CD14-positive monocyte (primary cell): Measurements from ENCODE around the gene NGFR. TPM values are rescaled to one million over a fixed set of nuclear protein-coding genes. Genes with fewer than 3 reads are reported as not detected.

ENCODE experiments used
- DNase-seq, 3 donors: peaks; one replicate each; pipeline ENCODE4 v3.0.0-alpha.2; 2011 to 2022
- H2AFZ ChIP-seq: 2 replicates; pipeline ENCODE4 v1.6.0; 2012; ENCODE audit warnings: mild to moderate bottlenecking, low read depth, low read length, inconsistent platforms; ENCODE audit not compliant: insufficient read depth, poor library complexity, severe bottlenecking
- H3K27ac ChIP-seq, 2 donors: 1 replicate in 1 of 2; 2 replicates in 1 of 2; pipeline ENCODE4 v1.5.1; 2012 to 2013; ENCODE audit warnings: low read length in 2 of 2, control low read depth in 1 of 2, inconsistent platforms in 1 of 2, low read depth in 1 of 2, mild to moderate bottlenecking in 1 of 2
- H3K27me3 ChIP-seq, 2 donors: one replicate each; pipeline versions ENCODE4 v1.6.0 to v1.6.1; 2011 to 2013; ENCODE audit warnings: low read length in 2 of 2; ENCODE audit not compliant: control insufficient read depth in 2 of 2, insufficient read depth in 2 of 2
- H3K36me3 ChIP-seq, 2 donors: replicated peaks in 1 of 2; 1 replicate in 1 of 2; 2 replicates in 1 of 2; pipeline versions ENCODE4 v1.5.1 to v1.6.1; 2012 to 2013; ENCODE audit warnings: low read length in 2 of 2, control low read depth in 1 of 2, inconsistent platforms in 1 of 2, mild to moderate bottlenecking in 1 of 2; ENCODE audit not compliant: insufficient read depth in 2 of 2, control insufficient read depth in 1 of 2
- H3K4me1 ChIP-seq, 2 donors: 1 replicate in 1 of 2; 2 replicates in 1 of 2; pipeline versions ENCODE4 v1.5.1 to v1.6.1; 2012 to 2013; ENCODE audit warnings: low read length in 2 of 2, control low read depth in 1 of 2, inconsistent platforms in 1 of 2, mild to moderate bottlenecking in 1 of 2, moderate library complexity in 1 of 2; ENCODE audit not compliant: insufficient read depth in 2 of 2, control insufficient read depth in 1 of 2
- H3K4me2 ChIP-seq: replicated peaks from 2 replicates; pipeline ENCODE3; 2012; ENCODE audit warnings: low read length, moderate library complexity, mild to moderate bottlenecking; ENCODE audit not compliant: poor library complexity, severe bottlenecking; ENCODE audit errors: extremely low read depth
- H3K4me3 ChIP-seq, 3 experiments: fragments of 200-600 bp in 1 of 3; sonication (generic) in 1 of 3; replicated peaks in 1 of 3; 1 replicate in 2 of 3; 2 replicates in 1 of 3; pipeline ENCODE4 v1.5.1; 2011 to 2013; ENCODE audit warnings: low read length in 3 of 3, mild to moderate bottlenecking in 3 of 3, control low read depth in 2 of 3, low read depth in 2 of 3, inconsistent platforms in 1 of 3, moderate library complexity in 1 of 3
- H3K79me2 ChIP-seq: 2 replicates; pipeline ENCODE4 v1.6.0; 2012; ENCODE audit warnings: mild to moderate bottlenecking, control low read depth, inconsistent platforms, low read length, moderate library complexity; ENCODE audit not compliant: insufficient read depth
- H3K9ac ChIP-seq: 2 replicates; pipeline ENCODE4 v1.6.0; 2017; ENCODE audit warnings: low read length, mild to moderate bottlenecking; ENCODE audit not compliant: insufficient read depth, poor library complexity, severe bottlenecking
- H3K9me3 ChIP-seq, 2 donors: replicated peaks in 1 of 2; 1 replicate in 1 of 2; 2 replicates in 1 of 2; pipeline versions ENCODE4 v1.5.1 to v1.6.1; 2012 to 2013; ENCODE audit warnings: low read length in 2 of 2, control low read depth in 1 of 2; ENCODE audit not compliant: control insufficient read depth in 1 of 2, insufficient read depth in 1 of 2
- H4K20me1 ChIP-seq: 2 replicates; pipeline ENCODE4 v1.6.0; 2012; ENCODE audit warnings: mild to moderate bottlenecking, low read length, control low read depth, moderate library complexity; ENCODE audit not compliant: insufficient read depth
- H3K27ac Mint-ChIP-seq, 7 donors: one replicate each; pipeline ENCODE4 v1.8.0; 2020; ENCODE audit warnings: mild to moderate bottlenecking in 7 of 7, mixed read lengths in 7 of 7, moderate library complexity in 6 of 7, inconsistent platforms in 2 of 7
- H3K27me3 Mint-ChIP-seq, 3 donors: one replicate each; pipeline ENCODE4 v1.8.0; 2021 to 2022; ENCODE audit warnings: low read depth in 3 of 3, mild to moderate bottlenecking in 3 of 3, mixed read lengths in 3 of 3, moderate library complexity in 3 of 3, inconsistent platforms in 1 of 3
- H3K36me3 Mint-ChIP-seq, 2 donors: one replicate each; pipeline ENCODE4 v1.8.0; 2020; ENCODE audit warnings: mixed read lengths in 2 of 2, inconsistent platforms in 1 of 2, mild to moderate bottlenecking in 1 of 2
- H3K4me1 Mint-ChIP-seq: one replicate; pipeline ENCODE4 v1.8.0; 2020; ENCODE audit warnings: mild to moderate bottlenecking, mixed read lengths
- H3K4me3 Mint-ChIP-seq, 2 donors: one replicate each; pipeline ENCODE4 v1.8.0; 2020; ENCODE audit warnings: mild to moderate bottlenecking in 2 of 2, mixed read lengths in 2 of 2, moderate library complexity in 1 of 2
- H3K9me3 Mint-ChIP-seq, 7 donors: one replicate each; pipeline ENCODE4 v1.8.0; 2020 to 2022; ENCODE audit warnings: mixed read lengths in 7 of 7, mild to moderate bottlenecking in 6 of 7, moderate library complexity in 6 of 7, inconsistent platforms in 2 of 7
- CTCF ChIP-seq: fragments of 200-600 bp; IDR thresholded peaks from one replicate; pipeline ENCODE4 v1.8.0; 2022; ENCODE audit warnings: antibody characterized with exemption, mild to moderate bottlenecking
- WGBS: methylation state at CpG from one replicate; pipeline ENCODE4 v1.1.5; 2013; ENCODE audit warnings: missing lambda C conversion rate; ENCODE audit not compliant: insufficient coverage; 5-methylcytosine and 5-hydroxymethylcytosine counted together
- intact Hi-C, 2 donors: fragments of 100-400 bp; cut with micrococcal nuclease; formaldehyde crosslinking; loops; one replicate each; pipeline versions ENCODE4 v1.15.0 to v1.15.1; 2023
- polyA plus RNA-seq, 3 donors: library from polyadenylated mRNA; depleted of rRNA in 1 of 3; unstranded in 2 of 3; stranded (reverse) in 1 of 3; fragments of 300-500 nt in 2 of 3; fragments of >200 nt in 1 of 3; fragmentation: Illumina TruSeq in 2 of 3; gene quantifications; 1 replicate in 2 of 3; 2 replicates in 1 of 3; pipeline ENCODE4 v1.2.3, GENCODE V29; 2012 to 2021

NGFR gene
- polyA plus RNA-seq, 3 donors: 0.05 to 0.19 TPM; not detected in 1

- peaks cover 18 to 39% (median 27%) of the 10 kb centered on the region in 3 donors for H3K27me3 Mint-ChIP-seq
- intact Hi-C loops: no loop called here
- no peaks in the 10 kb centered on the region for H4K20me1 ChIP-seq
Observed at GRCh38 chr17:49455272-49455861, 39.7 kb upstream of the NGFR start.

More at GRCh38 chr17:49455272-49455861, 39.7 kb upstream of the NGFR start:
- Histone ChIP-seq H3K36me3 (no peaks in the 10 kb centered on the region), H2AFZ (no peak overlapping the region), H3K27ac (no peak overlapping the region), H3K79me2 (no peaks in the 10 kb centered on the region), H3K9ac (no peak overlapping the region), H3K9me3 (no peaks in the 10 kb centered on the region), H3K4me1 (peaks cover 14 to 22% of the 10 kb centered on the region in 2 donors), H3K4me2 (no peak overlapping the region), H3K27me3 (peaks cover 0 to 16% of the 10 kb centered on the region in 2 donors), H3K4me3 (no peak overlapping the region)
- no CpG with 5 or more reads among the region's 9 CpGs for WGBS
- H3K27ac Mint-ChIP-seq: no peak overlapping the region
- no peak for TF ChIP-seq CTCF
- H3K36me3 Mint-ChIP-seq: no peaks in the 10 kb centered on the region
- H3K9me3 Mint-ChIP-seq: no peaks in the 10 kb centered on the region
- no peak for DNase-seq
- no peak overlapping the region for H3K4me3 Mint-ChIP-seq
- peaks cover 21% of the 10 kb centered on the region for H3K4me1 Mint-ChIP-seq
